GM18508 (cell line): ENCODE results near the gene LGI1.
A peak's percentile ranks its signal among the peaks of the same experiment; 100 is the strongest.

ENCODE experiments used
- ATAC-seq: cut with Tn5 transposase; IDR thresholded peaks from one replicate; pipeline ENCODE4 v1.9.1; 2021; ENCODE audit warnings: moderate number of reproducible peaks; ENCODE audit not compliant: insufficient read depth, unreplicated experiment

The LGI1 gene

DNA sequence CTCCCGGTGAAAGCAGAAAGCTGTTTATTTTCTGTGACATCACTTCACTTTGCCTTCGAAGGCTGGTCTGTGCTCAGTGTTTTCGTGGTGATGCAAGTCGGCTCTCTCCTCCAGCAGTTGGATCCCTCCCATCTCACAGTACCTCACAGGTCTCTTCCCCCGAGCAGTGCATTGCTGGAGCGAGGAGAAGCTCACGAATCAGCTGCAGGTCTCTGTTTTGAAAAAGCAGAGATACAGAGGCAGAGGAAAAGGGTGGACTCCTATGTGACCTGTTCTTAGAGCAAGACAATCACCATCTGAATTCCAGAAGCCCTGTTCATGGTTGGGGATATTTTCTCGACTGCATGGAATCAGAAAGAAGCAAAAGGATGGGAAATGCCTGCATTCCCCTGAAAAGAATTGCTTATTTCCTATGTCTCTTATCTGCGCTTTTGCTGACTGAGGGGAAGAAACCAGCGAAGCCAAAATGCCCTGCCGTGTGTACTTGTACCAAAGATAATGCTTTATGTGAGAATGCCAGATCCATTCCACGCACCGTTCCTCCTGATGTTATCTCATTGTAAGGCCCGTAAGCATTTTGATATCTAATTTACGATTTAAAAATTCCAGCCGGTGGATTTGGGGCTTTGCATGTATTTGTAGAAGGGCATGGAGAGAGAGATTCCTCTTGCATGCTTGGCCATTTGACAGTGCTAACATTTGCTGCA lies at the start of gene LGI1:
LGI1 (plus strand) TSS at position 136 of the 707 bp plus-strand sequence; CDS start at position 345, 209 bp downstream.
- no peak for ATAC-seq

DNA sequence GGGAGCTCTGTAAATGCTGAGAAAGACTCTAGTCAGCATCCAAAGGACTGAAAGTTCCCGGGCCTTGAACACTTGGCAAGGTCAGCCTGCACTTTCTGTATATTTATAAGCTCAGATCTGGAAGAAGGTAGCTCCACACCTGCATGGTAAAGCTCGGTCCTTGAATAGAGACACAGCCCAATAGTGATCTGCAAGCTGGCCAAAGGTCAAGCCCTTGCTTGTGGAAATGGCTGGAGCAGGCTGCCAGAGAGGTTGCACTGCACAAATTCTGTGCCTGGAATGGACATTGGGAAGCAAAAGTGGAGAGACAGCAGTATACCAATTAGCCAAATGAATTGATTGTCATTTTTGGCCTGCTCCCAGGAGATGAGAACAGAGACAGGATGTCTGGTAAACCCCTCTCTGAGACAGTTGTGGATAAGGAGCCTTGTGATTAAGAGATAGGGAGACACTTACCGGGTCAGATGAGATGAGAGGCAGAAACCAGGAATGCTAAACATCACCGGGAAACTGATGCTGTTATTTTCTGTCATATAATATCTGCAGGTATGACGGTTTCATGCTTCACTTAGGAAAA lies 47.3 kb upstream of the LGI1 start:
- ATAC-seq: no peak

DNA sequence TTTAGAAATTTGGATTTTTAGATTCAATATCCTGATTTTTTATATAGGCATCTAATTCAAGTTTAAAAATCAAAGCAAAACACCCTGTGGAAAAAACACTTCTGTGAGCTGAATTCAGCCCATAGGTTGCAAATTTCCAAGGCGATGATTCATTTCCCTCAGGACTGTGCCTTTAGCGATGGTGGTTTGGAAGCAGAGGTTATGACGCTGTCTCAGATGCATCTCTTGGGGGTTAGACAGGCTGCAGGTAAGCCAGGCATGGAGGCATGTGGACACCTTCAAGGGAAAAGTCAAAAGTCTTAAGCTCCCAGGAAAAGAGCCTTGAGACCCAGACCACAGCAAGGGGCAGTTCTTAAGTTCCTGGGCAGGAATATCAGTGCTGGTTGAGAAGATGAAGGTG lies 45.8 kb upstream of the LGI1 start:
- ATAC-seq: no peak

DNA sequence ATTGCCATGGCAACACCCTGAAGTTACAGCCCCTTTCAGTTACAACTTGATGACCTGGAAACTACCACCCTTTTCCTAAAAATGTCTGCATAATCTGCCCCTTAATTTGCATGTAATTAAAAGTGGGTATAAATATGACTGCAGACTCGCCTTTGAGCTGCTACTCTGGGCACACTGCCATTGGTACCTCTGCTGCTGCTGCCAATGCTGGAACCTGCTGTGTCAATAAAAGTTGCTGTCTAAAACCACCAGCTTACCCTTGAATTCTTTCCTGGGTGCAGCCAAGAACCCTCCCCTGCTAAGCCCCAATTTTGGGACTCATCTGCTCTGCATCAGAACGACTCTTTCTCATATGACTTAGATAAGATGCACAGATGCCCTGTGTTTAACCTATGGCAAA lies 45.1 kb upstream of the LGI1 start:
- no peak for ATAC-seq

DNA sequence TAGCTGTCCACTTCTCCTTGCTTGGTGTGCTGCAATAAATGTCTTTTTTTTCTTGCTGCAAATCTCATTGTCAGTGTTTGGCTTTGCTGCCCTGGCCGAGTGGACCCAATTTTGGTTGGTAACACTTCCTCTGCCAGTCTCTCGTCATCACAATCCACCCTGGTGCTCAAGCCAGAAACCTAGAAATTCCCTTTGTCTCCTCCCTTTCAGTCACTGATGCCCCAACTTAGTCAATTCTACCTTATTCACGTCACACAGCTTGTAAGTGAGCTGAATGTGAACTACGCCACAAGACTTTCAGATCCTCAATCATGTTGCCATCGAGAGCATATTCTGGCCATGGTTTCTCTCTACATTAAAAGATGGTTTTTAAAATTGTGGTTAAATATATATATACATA lies 42.4 kb upstream of the LGI1 start:
- peak; percentile 89 for ATAC-seq

DNA sequence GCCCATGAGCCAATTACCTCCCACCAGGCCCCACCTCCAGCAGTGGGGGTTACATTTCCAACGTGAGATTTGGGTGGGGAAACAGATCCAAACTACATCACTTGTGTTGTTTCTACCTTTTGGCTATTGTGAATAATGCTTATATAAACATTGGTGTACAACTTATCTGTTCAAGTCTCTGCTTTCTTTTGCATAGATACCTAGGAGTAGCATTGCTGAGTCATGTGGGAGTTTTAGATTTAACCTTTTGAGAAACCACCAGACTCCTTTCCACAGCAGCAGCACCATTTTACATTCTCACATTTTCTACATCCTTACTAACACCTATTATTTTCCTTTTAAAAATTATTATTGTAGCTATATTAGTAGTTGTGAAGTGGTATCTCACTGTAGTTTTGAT lies 41.0 kb upstream of the LGI1 start:
- no peak for ATAC-seq

DNA sequence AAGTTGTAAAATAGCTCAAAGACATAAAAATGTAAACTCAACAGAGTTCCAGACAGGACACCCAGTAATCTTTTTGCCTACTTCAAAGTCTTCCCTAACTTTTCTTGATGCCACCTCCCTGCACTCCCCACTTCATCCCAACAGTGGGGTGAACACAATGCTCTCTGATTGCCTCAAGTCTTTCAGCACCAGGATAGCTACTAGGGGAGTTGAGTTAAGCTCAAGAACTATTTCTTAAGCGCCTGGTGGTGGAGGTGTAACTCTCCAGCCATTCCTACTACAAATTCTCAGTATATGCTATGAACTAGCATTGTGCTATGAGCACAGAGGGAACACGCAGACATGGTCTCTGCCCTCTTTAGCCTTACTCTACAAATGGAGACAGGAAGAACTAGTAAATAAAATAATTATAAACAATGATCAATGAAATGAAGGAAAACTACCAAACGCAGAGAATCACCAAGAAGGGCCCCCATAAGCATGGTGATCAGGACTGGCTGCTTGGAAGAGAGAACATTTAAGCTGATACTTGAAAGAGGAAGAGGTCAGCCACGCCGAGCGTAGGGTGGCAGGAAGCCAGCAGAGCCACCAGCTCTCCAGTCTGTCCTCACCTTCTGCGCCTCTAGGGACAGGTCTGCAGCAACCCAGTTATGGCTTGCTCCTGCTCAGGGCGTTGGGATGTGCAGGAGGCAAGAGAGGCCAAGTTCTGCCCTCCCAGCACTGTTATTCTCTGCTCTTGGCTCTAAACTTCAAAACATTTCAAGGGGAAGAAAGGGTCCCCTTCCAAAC lies 38.6 kb upstream of the LGI1 start:
- ATAC-seq: no peak

DNA sequence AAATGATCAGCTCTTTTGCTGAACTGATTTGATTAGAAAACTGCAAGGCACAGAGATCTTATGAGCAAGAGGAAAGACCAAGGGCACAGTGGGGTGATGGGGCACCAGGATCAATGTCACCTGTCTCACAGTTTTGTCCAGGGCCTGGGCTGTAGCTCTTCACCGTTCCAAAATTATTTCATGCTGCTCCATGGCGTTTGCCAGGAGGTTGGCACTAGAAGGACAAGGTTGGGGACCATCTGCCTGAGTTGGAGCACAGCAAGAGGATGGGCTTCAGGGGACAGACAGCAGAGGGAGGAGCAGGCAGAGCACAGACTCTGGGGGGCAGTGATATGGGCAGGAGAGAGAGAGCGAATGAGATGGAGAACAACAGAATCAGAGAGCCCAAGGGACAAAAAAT lies 37.8 kb upstream of the LGI1 start:
- no peak for ATAC-seq

DNA sequence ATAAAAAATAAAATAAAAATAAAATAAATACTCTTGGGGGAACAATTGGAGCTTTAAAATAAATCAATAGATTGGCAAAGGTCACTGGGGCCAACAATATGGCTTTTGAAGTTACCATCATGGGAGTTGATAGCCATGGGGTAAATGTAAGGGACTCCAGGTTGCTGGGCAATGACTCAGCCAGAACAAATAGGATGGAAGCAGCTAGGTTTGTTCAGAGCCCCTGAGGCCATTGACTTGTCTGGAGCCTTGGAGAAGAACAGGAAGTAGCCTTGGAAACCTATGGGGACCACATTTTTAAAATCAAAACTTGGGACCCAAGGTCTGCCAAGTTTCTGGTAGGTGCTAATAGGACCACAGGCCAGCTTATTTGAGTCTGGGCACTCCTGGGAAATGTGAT lies 35.2 kb upstream of the LGI1 start:
- no peak for ATAC-seq

DNA sequence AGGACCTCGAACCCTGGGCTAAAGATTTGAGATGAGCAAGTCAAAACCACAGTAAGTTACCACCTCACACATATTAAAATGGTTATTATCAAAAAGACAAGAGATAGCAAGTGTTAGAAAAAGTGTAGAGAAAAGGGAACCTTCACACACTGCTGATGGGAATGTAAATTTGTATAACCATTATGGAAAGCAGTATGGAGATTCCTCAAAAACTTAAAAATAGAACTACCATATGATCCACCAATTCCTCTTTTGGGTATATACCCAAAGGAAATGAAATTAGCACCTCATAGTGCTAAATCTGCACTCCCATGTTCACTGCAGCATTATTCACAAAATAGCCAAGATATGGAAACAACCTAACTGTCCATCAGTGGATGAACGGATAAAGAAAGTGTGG lies 34.6 kb upstream of the LGI1 start:
- no peak for ATAC-seq

DNA sequence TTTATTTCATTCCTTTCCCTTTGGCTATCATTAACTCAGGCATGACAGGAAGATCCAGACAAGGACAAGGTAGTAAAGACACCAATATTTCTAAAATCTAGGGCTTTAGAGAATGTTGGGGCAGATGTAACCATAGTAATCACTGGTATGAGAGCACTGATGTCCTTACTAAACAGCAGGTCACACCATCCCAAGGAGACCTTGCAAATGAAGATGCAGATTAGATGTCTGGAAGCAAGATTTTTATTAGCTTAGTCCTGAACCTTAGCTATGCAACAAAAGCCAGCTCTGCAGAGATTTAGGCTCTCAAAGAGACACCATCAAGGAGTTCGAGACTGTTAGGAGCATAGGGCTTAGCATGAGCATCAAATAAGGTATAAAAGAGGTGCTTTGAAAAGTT lies 31.7 kb upstream of the LGI1 start:
- no peak for ATAC-seq

DNA sequence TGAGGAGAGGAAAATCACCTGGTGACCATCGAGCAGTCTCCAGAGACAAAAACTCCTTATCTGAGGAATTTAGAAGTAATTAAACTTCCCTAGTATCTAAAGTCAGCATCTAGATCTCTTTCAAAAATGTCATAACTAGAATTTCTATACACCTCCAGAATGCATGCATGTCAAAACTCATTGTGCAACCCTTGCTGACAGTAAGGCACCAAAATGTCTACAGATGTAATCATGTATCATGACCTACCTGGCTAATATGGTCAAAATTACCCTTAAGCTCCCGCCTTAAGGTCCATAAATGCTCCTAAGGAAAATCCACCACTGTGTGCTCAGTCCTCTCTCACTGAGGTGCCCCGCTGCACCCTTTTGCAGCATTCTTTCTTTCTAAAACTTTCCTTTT lies 16.4 kb upstream of the LGI1 start:
- ATAC-seq: no peak

DNA sequence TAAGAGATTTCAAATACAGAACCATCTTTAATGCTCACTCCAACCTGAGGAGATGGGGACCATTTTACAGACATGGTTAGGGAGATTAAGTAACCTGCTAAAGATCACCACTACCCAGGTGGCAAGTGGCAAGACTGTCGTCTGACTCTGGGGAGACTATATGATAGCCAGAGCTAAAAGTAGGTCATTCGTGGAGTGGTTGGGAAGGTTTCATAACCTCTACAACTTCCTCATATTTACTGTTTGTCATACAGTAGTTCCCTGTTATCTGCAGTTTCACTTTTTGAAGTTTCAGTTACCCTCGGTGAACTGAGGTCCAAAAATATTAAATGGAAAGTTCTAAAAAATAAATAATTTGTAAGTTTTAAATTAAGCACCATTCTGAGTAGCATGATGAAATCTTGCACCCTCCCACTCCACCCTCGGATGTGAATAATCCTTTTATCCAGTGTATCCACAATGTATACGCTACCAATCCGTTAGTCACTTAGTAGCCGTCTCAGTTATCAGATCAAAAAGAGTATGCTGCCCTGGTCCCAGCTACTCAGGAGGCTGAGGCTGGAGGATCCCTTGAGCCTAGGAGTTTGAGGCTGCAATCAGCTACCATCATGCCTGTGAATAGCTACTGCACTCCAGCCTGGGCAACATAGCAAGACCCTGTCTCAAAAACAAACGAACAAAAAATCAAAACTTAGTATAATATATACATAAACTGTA lies 14.9 kb upstream of the LGI1 start:
- peak; percentile 89 for ATAC-seq

DNA sequence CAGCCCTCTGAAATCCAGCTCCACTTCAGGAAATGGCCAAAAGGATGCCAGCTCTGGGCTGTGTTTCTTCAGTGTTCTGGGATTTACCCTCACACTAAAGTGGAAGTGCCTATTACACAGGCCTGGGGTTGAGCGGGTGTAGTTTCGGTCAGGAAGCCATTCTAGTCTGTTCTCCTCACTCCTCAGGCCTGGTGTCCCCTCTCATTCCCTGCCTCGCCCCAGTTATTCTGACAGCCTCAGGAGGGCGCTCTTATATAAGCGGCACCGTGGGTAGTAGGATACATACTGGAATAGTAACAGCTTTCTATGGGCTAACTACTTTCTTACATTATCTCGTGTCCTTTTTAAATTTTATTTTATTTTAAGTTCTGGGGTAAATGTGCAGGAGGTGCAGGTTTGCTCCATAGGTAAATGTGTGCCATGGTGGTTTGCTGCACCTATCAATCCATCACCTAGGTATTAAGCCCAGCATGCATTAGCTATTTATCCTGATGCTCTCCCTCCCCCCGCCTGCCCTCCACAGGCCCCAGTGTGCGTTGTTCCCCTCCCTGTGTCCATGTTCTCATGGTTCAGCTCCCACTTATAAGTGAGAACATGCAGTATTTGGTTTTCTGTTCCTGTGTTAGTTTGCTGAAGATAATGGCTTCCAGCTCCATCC lies 12.2 kb upstream of the LGI1 start:
- ATAC-seq: no peak

DNA sequence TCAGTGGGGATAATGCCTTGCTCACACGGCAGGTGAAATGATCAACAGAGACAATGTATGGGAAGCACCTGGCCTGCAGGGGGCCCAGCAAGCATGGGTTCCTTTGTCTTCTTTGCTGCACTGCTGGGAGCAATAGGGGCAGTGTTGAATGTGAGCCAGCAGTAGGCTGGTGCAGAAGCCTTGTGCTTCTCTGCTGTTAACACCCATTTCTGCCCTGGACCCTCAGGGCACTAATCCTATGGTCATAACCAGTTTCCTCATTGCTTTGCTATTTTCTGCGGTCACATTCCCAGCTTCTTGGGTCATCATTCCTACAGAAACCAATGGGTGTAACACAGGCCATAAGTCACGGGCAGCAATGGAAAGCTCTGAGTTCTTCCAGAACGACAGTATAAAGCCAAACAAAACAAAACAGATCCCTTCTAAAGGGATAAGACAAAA lies 10.9 kb upstream of the LGI1 start:
- no peak for ATAC-seq

DNA sequence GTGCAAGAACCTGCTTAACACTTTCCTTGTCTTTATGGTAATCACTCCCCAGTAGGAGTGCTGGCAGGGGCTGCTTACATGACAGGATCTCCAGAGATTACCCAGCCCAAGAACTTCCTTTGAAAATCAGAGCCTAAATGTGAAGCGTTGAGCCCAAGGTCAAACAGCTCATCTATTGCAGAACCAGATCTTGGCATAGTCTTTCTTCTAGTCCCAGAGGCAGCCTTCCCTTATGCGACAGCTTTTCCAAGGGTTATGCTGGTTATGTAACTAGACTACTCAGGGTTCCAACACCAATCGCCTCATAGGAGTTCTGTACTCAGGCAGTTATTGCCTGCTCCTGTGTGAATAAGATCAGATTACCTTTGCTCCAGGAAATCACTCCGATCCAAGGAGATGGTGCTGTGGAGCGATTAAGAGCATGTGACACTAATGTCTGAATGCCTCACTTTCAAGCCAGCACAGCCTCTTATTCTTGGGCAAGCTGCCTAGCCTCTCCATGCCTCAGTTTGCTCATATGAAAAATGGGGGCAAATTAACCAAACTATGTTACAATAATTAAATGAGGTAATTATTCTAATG lies 8.4 kb upstream of the LGI1 start:
- ATAC-seq: no peak

DNA sequence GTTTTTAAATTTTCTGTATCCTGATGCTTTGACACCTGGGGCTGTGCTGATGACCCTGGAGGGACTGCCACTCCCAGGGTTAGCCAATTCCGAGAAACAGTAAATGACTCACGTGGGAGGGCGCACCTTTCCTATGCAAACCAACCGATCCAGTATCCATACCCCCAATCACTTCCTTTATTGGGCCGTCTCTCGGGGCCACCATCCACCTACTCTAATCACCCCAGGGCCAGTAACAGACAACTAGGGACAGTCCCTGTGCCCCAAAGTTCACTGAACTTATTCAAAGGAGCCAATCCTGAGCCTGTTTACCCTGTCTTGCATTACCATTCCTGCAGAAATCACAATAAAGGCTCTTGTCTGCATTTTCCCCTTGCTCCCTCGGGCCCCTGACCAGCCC lies 6.6 kb upstream of the LGI1 start:
- no peak for ATAC-seq

DNA sequence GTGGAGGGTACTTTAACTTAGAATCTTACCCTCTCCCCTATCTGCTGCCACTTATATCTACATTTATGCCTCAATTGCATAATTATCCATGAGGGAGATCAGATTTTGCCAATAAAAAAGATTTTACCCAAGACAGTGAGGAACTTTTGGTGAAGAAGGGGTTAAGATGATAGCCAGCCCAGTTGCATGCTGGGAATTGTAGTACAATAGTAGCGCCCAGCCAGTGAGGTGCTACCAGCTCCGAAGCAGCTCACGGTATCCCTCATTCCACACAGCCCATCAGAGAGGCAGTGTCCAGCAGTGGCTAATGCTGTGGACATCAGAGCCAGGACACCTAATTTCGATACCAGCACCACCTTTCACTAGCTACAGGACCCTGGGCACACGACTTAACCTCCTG lies 5.9 kb upstream of the LGI1 start:
- ATAC-seq: no peak

DNA sequence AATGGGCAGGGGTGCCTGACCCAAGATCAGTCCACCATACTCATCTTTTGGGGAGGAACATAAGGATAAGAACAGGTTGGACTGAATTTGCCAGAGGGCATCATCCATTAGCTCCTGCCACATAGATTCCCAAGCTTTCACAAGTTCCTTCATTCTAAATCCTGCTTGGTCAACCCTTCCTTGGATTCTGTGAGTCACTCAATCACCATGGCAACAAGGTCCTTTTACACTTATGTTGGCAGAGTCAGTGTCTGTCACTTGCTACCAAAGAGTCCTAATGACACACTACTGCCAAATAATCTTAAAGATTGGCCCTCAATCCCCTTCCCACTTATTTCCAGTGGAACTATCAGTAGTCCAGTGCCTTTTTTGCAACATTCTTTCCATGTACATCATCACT lies 5.0 kb upstream of the LGI1 start:
- no peak for ATAC-seq

DNA sequence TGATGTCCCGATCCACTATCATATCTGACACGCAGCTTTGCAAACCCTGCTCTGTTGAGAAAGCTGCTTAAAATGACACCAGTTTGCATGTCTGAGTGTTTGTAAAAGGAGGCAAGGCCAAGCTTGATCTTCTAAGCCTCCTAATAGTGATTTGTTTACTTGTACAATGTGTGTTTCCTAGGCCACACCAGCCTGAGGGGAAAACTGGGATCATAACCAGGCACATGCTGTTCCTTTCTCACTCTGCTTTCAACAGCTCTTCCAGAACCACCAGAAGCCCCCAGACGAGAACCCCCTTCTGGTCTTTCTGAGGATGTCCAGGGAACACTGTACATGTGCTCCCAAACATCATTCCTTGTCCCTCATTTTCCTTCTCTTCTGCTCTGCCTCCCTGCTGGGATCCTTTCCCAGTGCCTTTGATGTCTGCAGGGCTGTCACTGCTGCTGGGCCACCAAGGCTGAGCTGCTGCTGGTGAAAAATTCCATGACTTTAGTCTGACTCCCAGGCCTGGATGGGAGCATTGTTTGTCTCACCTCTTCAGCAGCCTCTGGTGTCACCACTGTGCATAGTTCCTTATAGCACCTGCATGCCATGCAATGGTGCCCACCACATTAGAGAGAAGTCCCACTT lies 4.0 kb upstream of the LGI1 start:
- ATAC-seq: no peak
